GM12891 (cell line): ENCODE measurements around the gene GLB1L.

Experiments
- PAX5 ChIP-seq: IDR thresholded peaks from 2 replicates; pipeline ENCODE4 v1.6.1; 2011; ENCODE audit warnings: low read length, moderate library complexity, mild to moderate bottlenecking; ENCODE audit not compliant: insufficient read depth, severe bottlenecking
- POLR2A ChIP-seq: IDR thresholded peaks from 2 replicates; pipeline ENCODE4 v1.6.1; 2011; ENCODE audit warnings: low read depth, low read length, control low read depth
- POLR2AphosphoS5 ChIP-seq: IDR thresholded peaks from 2 replicates; pipeline ENCODE4 v1.6.1; 2011; ENCODE audit warnings: low read depth, low read length, control low read depth

GRCh38 chr2:219213486-219214071 lies 31.7 kb downstream of the GLB1L start:
- TF ChIP-seq POLR2A (no peak), POLR2AphosphoS5 (no peak), PAX5 (no peak)
